RWPE1 (cell line): ENCODE measurements around the gene ADAMTS2.

Experiments
- CTCF ChIA-PET: fragments of 350-600 bp; sonication (Branson Sonifier 250); formaldehyde crosslinking; extraction: SDS; loops from one replicate; lab custom pipeline; 2021; lab: Yijun Ruan, JAX
- POLR2A ChIA-PET: fragments of 400-600 bp; formaldehyde crosslinking; extraction: SDS; loops from one replicate; lab custom pipeline; 2020; ENCODE audit warnings: antibody characterized with exemption; ENCODE audit not compliant: low non-redundant PET; lab: Yijun Ruan, JAX
- DNase-seq: peaks from one replicate; pipeline ENCODE4 v3.0.0; 2012; ENCODE audit warnings: low spot score
- H3K27ac ChIP-seq: fragments of 450-650 bp; 2 replicates; pipeline ENCODE4 v1.5.1; 2017
- CTCF ChIP-seq: fragments of 450-650 bp; conservative IDR thresholded peaks from 2 replicates; pipeline ENCODE4 v1.5.1; 2017; ENCODE audit warnings: low read depth, mild to moderate bottlenecking

ADAMTS2 gene

GRCh38 chr5:179304466-179304865 is 40.8 kb downstream of the ADAMTS2 start:
- DNase-seq, result no peak
- no peak overlapping the region for H3K27ac ChIP-seq
- no peak for TF ChIP-seq CTCF
- CTCF ChIA-PET, result no interaction called here
- POLR2A ChIA-PET, result no interaction called here

- no peak for TF ChIP-seq CTCF
- CTCF ChIA-PET, result interaction anchor here (0.6 kb wide), 1 partner anchor 1415 kb away, joined by 3 read pairs; no protein-coding TSS in a partner anchor
- DNase-seq, result no peak
- no peak overlapping the region for H3K27ac ChIP-seq
- POLR2A ChIA-PET, result no interaction called here
Observed at GRCh38 chr5:179303451-179304200, 41.6 kb downstream of the ADAMTS2 start.

GRCh38 chr5:179302499-179303185 is 42.6 kb downstream of the ADAMTS2 start:
- ChIA-PET CTCF (no interaction called here), POLR2A (no interaction called here)
- no peak overlapping the region for H3K27ac ChIP-seq
- no peak for DNase-seq
- no peak for TF ChIP-seq CTCF

GRCh38 chr5:179301796-179302195 is 43.5 kb downstream of the ADAMTS2 start:
- no peak for TF ChIP-seq CTCF
- ChIA-PET POLR2A (no interaction called here), CTCF (no interaction called here)
- DNase-seq, result no peak
- H3K27ac ChIP-seq, result no peak overlapping the region

- CTCF ChIA-PET, result no interaction called here
- H3K27ac ChIP-seq, result no peak overlapping the region
- POLR2A ChIA-PET, result no interaction called here
- no peak for DNase-seq
- no peak for TF ChIP-seq CTCF
Observed at GRCh38 chr5:179301376-179301775, 43.9 kb downstream of the ADAMTS2 start.

- no peak overlapping the region for H3K27ac ChIP-seq
- TF ChIP-seq CTCF, result no peak
- CTCF ChIA-PET, result no interaction called here
- no peak for DNase-seq
- POLR2A ChIA-PET, result no interaction called here
Observed at GRCh38 chr5:179300581-179301180, 44.6 kb downstream of the ADAMTS2 start.
